ENCODE results near the gene FRMD4A. TPM values are rescaled to one million over a fixed set of nuclear protein-coding genes. Genes with fewer than 3 reads are reported as not detected.
"Not testable (repeated sequence)": the region's sequence is repeated elsewhere in the genome, so short reads cannot be mapped to it uniquely, and the experiment has no call there.

Gene FRMD4A
- total RNA-seq, 2 donors from 2014 or later, result 37.8 to 41.6 TPM

GRCh38 chr10:13868528-13869294 is 462.0 kb downstream of the FRMD4A start:
- no peak for DNase-seq (ENCODE audit: low spot score)
- intact Hi-C loops (cut with DNase I), result no loop called here

GRCh38 chr10:13867822-13868221 is 462.9 kb downstream of the FRMD4A start:
- intact Hi-C loops (cut with DNase I), result no loop called here
- DNase-seq (ENCODE audit: low spot score), result no peak

GRCh38 chr10:13865758-13866491 is 464.8 kb downstream of the FRMD4A start:
- intact Hi-C loops (cut with DNase I), result no loop called here
- no peak for DNase-seq (ENCODE audit: low spot score)

GRCh38 chr10:13865220-13865619 is 465.5 kb downstream of the FRMD4A start:
- intact Hi-C loops (cut with DNase I); DNase-seq (ENCODE audit: low spot score): not testable (repeated sequence)

GRCh38 chr10:13862546-13863233 is 468.0 kb downstream of the FRMD4A start:
- intact Hi-C loops (cut with DNase I), result no loop called here

GRCh38 chr10:13860886-13861285 is 469.8 kb downstream of the FRMD4A start:
- intact Hi-C loops (cut with DNase I), result no loop called here
- no peak for DNase-seq (ENCODE audit: low spot score)

More at GRCh38 chr10:13862546-13863233, 468.0 kb downstream of the FRMD4A start:
- no peak for DNase-seq (ENCODE audit: low spot score)

GRCh38 chr10:13859979-13860654 is 470.6 kb downstream of the FRMD4A start:
- intact Hi-C loops (cut with DNase I), result no loop called here
- DNase-seq (ENCODE audit: low spot score), result no peak

GRCh38 chr10:13858709-13859108 is 472.0 kb downstream of the FRMD4A start:
- DNase-seq (ENCODE audit: low spot score), result no peak
- intact Hi-C loops (cut with DNase I), result no loop called here

- no peak for DNase-seq (ENCODE audit: low spot score)
- intact Hi-C loops (cut with DNase I), result no loop called here
Measured at GRCh38 chr10:13857451-13857850, 473.3 kb downstream of the FRMD4A start.

GRCh38 chr10:13853854-13854253 is 476.9 kb downstream of the FRMD4A start:
- DNase-seq (ENCODE audit: low spot score), result no peak
- intact Hi-C loops (cut with DNase I), result no loop called here

- intact Hi-C loops (cut with DNase I), result no loop called here
Measured at GRCh38 chr10:13852872-13853271, 477.9 kb downstream of the FRMD4A start.

GRCh38 chr10:13851906-13852305 is 478.8 kb downstream of the FRMD4A start:
- intact Hi-C loops (cut with DNase I), result no loop called here
- DNase-seq (ENCODE audit: low spot score), result no peak

More at GRCh38 chr10:13852872-13853271, 477.9 kb downstream of the FRMD4A start:
- no peak for DNase-seq (ENCODE audit: low spot score)

GRCh38 chr10:13848520-13849445 is 481.9 kb downstream of the FRMD4A start:
- intact Hi-C loops (cut with DNase I), result no loop called here
- DNase-seq (ENCODE audit: low spot score), result no peak

- intact Hi-C loops (cut with DNase I), result no loop called here
Measured at GRCh38 chr10:13847201-13847631, 483.5 kb downstream of the FRMD4A start.

GRCh38 chr10:13845897-13846296 is 484.8 kb downstream of the FRMD4A start:
- no peak for DNase-seq (ENCODE audit: low spot score)
- intact Hi-C loops (cut with DNase I), result no loop called here

More at GRCh38 chr10:13847201-13847631, 483.5 kb downstream of the FRMD4A start:
- DNase-seq (ENCODE audit: low spot score), result no peak

GRCh38 chr10:13844651-13845050 is 486.1 kb downstream of the FRMD4A start:
- intact Hi-C loops (cut with DNase I), result no loop called here
- DNase-seq (ENCODE audit: low spot score), result no peak

- intact Hi-C loops (cut with DNase I), result no loop called here
- DNase-seq (ENCODE audit: low spot score), result no peak
Measured at GRCh38 chr10:13842117-13842516, 488.6 kb downstream of the FRMD4A start.

GRCh38 chr10:13840036-13840435 is 490.7 kb downstream of the FRMD4A start:
- no peak for DNase-seq (ENCODE audit: low spot score)
- intact Hi-C loops (cut with DNase I), result no loop called here
